ENCODE measurements around the gene NCOA6. TPM values are rescaled to one million over a fixed set of nuclear protein-coding genes. Genes with fewer than 3 reads are reported as not detected.

NCOA6 gene
- polyA plus RNA-seq, 1 of the 3 experiments (the other 2 are of a cell fraction): 14.5 TPM

DNA sequence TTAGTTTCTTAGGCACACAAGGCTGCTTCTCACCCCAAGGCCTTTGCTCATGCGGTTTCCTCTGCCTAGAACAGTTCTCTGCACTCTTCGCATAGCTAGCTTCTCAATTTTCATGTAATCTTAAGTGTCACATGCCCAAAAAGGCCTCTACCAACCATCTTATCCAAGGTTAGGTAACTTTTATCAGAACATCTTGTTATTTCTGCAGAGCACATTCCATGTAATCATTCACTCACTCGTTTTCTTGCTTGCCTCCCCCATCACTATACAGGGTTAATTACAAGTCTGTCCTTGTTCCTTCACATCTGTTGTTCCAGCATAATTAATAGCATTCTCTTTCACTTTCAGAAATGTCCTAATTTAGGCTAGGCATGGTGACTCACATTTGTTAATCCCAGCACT is 53.8 kb downstream of the NCOA6 start:
- TF ChIP-seq, protein P1, sequence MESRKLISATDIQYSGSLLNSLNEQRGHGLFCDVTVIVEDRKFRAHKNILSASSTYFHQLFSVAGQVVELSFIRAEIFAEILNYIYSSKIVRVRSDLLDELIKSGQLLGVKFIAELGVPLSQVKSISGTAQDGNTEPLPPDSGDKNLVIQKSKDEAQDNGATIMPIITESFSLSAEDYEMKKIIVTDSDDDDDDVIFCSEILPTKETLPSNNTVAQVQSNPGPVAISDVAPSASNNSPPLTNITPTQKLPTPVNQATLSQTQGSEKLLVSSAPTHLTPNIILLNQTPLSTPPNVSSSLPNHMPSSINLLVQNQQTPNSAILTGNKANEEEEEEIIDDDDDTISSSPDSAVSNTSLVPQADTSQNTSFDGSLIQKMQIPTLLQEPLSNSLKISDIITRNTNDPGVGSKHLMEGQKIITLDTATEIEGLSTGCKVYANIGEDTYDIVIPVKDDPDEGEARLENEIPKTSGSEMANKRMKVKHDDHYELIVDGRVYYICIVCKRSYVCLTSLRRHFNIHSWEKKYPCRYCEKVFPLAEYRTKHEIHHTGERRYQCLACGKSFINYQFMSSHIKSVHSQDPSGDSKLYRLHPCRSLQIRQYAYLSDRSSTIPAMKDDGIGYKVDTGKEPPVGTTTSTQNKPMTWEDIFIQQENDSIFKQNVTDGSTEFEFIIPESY (IDR thresholded peaks at IDR 0.05; ENCODE audit: borderline replicate concordance, low read depth): no peak
- TF ChIP-seq, protein P2, sequence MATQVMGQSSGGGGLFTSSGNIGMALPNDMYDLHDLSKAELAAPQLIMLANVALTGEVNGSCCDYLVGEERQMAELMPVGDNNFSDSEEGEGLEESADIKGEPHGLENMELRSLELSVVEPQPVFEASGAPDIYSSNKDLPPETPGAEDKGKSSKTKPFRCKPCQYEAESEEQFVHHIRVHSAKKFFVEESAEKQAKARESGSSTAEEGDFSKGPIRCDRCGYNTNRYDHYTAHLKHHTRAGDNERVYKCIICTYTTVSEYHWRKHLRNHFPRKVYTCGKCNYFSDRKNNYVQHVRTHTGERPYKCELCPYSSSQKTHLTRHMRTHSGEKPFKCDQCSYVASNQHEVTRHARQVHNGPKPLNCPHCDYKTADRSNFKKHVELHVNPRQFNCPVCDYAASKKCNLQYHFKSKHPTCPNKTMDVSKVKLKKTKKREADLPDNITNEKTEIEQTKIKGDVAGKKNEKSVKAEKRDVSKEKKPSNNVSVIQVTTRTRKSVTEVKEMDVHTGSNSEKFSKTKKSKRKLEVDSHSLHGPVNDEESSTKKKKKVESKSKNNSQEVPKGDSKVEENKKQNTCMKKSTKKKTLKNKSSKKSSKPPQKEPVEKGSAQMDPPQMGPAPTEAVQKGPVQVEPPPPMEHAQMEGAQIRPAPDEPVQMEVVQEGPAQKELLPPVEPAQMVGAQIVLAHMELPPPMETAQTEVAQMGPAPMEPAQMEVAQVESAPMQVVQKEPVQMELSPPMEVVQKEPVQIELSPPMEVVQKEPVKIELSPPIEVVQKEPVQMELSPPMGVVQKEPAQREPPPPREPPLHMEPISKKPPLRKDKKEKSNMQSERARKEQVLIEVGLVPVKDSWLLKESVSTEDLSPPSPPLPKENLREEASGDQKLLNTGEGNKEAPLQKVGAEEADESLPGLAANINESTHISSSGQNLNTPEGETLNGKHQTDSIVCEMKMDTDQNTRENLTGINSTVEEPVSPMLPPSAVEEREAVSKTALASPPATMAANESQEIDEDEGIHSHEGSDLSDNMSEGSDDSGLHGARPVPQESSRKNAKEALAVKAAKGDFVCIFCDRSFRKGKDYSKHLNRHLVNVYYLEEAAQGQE (IDR thresholded peaks at IDR 0.05; ENCODE audit: low read depth, low read length): no peak
- TF ChIP-seq TEAD4 (IDR thresholded peaks at IDR 0.05; ENCODE audit: borderline replicate concordance, insufficient read depth) (no peak), FOSL2 (IDR thresholded peaks at IDR 0.05; ENCODE audit: borderline replicate concordance, low read depth) (no peak), TCF12 (IDR thresholded peaks at IDR 0.05) (no peak), RCOR1 (IDR thresholded peaks at IDR 0.05; ENCODE audit: low read length) (no peak), MXI1 (IDR thresholded peaks at IDR 0.05; ENCODE audit: low read depth, low read length) (no peak), EP300 (IDR thresholded peaks at IDR 0.05; ENCODE audit: borderline replicate concordance in 1 of 2, low read depth in 1 of 2, low read length in 1 of 2) (no peak), JUND (IDR thresholded peaks at IDR 0.05) (no peak), MAX (IDR thresholded peaks at IDR 0.05; ENCODE audit: low read depth) (no peak)
- 77% methylated on average over 3 of the region's 3 CpGs for WGBS (ENCODE audit: low lambda C conversion rate)
- no peaks in the 10 kb centered on the region for H3K27me3 ChIP-seq (ENCODE audit: insufficient read depth)
- H2AFZ ChIP-seq (ENCODE audit: low read depth): no peak overlapping the region
- H3K4me1 ChIP-seq (ENCODE audit: control insufficient read depth in 1 of 2, insufficient read depth in 2 of 2, low read depth in 1 of 2, low read length in 1 of 2): peaks cover 2 to 7% of the 10 kb centered on the region in 2 experiments; a peak in 2 of 4 replicates
- H3K79me2 ChIP-seq (ENCODE audit: insufficient read depth): no peaks in the 10 kb centered on the region; the same call in 1 of the 2 replicates
- no peak overlapping the region for H3K4me2 ChIP-seq
- no peaks in the 10 kb centered on the region for H3K9me3 ChIP-seq
- POLR2A ChIA-PET: no interaction called here
- CTCF ChIA-PET: interaction anchor here (1.7 to 1.8 kb wide), 2 partner anchors 208 to 459 kb away, joined by 4 to 5 read pairs; no protein-coding TSS in a partner anchor
- peak overlapping the region in 1 of 2 experiments; percentile 2; a peak in 1 of 4 replicates for H3K27ac ChIP-seq (ENCODE audit: low read depth in 2 of 2, low read length in 1 of 2)
- peaks cover 42 to 51% of the 10 kb centered on the region in 2 experiments for H3K36me3 ChIP-seq (replicated peaks in 1 of 2; ENCODE audit: control insufficient read depth in 1 of 2, insufficient read depth in 2 of 2, low read length in 1 of 2)
- peaks cover 4% of the 10 kb centered on the region for H3F3A ChIP-seq (replicated peaks; ENCODE audit: insufficient read depth)
- no peaks in the 10 kb centered on the region for H4K20me1 ChIP-seq (ENCODE audit: insufficient read depth)
- DNase-seq: no peak
- no peak overlapping the region for H3K9ac ChIP-seq
- no peak overlapping the region for H3K4me3 ChIP-seq (ENCODE audit: low read depth in 2 of 2, low read length in 1 of 2)
- no peaks in the 10 kb centered on the region for H3K9me2 ChIP-seq

DNA sequence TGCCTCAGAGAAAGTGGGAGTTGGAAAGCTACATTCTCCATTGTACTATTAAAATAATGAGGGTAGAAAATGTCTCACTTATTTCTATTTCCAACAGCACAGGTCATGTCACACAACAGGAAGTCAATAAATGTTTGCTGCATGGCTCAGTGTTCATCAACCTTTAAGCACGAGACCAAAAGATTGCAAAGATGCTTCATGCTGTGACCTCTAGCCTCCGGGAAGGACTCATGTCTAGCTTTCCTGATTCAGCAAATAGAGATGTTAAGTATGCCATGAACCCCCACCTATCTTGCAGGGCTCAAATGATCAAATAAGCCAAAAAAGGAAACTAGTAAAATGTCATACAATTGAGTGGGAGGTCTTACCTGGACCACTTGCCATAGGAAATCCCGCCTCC is 57.4 kb downstream of the NCOA6 start:
- POLR2A ChIA-PET: no interaction called here
- no peak for DNase-seq
- no peak for TF ChIP-seq EZH2phosphoT487 (IDR thresholded peaks at IDR 0.05; ENCODE audit: borderline replicate concordance, low read depth)
- no peak for TF ChIP-seq ELF1 (IDR thresholded peaks at IDR 0.05)
- TF ChIP-seq, protein P1 (IDR thresholded peaks at IDR 0.05; ENCODE audit: borderline replicate concordance, low read depth): no peak
- TF ChIP-seq MAX (IDR thresholded peaks at IDR 0.05; ENCODE audit: low read depth): no peak
- TF ChIP-seq CHD2 (IDR thresholded peaks at IDR 0.05; ENCODE audit: low read length, partially characterized antibody): no peak
- TF ChIP-seq FOSL2 (IDR thresholded peaks at IDR 0.05; ENCODE audit: borderline replicate concordance, low read depth): no peak
- TF ChIP-seq, protein P2 (IDR thresholded peaks at IDR 0.05; ENCODE audit: low read depth, low read length): no peak
- TF ChIP-seq EP300 (IDR thresholded peaks at IDR 0.05; ENCODE audit: borderline replicate concordance in 1 of 2, low read depth in 1 of 2, low read length in 1 of 2): no peak

More for the DNA sequence above, 57.4 kb downstream of the NCOA6 start:
- CTCF ChIA-PET: interaction anchor here (1.1 to 5.4 kb wide), 7 partner anchors 8 to 455 kb away, joined by 3 to 58 read pairs (median 14); no protein-coding TSS in a partner anchor
- H3K4me3 ChIP-seq (ENCODE audit: low read depth in 2 of 2, low read length in 1 of 2): no peak overlapping the region
- WGBS (ENCODE audit: low lambda C conversion rate): 70% methylated on average over 3 of the region's 3 CpGs
- no peak overlapping the region for H2AFZ ChIP-seq (ENCODE audit: low read depth)
- H3K9ac ChIP-seq: no peak overlapping the region
- no peaks in the 10 kb centered on the region for H3K27me3 ChIP-seq (ENCODE audit: insufficient read depth)
- H3K9me2 ChIP-seq: no peaks in the 10 kb centered on the region
- H3F3A ChIP-seq (replicated peaks; ENCODE audit: insufficient read depth): peaks cover 4% of the 10 kb centered on the region
- H3K4me1 ChIP-seq (ENCODE audit: control insufficient read depth in 1 of 2, insufficient read depth in 2 of 2, low read depth in 1 of 2, low read length in 1 of 2): peaks cover 2 to 7% of the 10 kb centered on the region in 2 experiments; a peak in 2 of 4 replicates
- no peaks in the 10 kb centered on the region for H3K79me2 ChIP-seq (ENCODE audit: insufficient read depth)
- H3K9me3 ChIP-seq: no peaks in the 10 kb centered on the region
- H4K20me1 ChIP-seq (ENCODE audit: insufficient read depth): no peaks in the 10 kb centered on the region
- no peak overlapping the region for H3K27ac ChIP-seq (ENCODE audit: low read depth in 2 of 2, low read length in 1 of 2)
- H3K4me2 ChIP-seq: no peak overlapping the region
- H3K36me3 ChIP-seq (replicated peaks in 1 of 2; ENCODE audit: control insufficient read depth in 1 of 2, insufficient read depth in 2 of 2, low read length in 1 of 2): peaks cover 36 to 45% of the 10 kb centered on the region in 2 experiments
